Measurements from ENCODE around the gene MRPL37. TPM values are rescaled to one million over a fixed set of nuclear protein-coding genes. Genes with fewer than 3 reads are reported as not detected.

Gene MRPL37
- polyA plus RNA-seq, 5 donors, result 56.6 to 67.0 (median 61.2) TPM

DNA sequence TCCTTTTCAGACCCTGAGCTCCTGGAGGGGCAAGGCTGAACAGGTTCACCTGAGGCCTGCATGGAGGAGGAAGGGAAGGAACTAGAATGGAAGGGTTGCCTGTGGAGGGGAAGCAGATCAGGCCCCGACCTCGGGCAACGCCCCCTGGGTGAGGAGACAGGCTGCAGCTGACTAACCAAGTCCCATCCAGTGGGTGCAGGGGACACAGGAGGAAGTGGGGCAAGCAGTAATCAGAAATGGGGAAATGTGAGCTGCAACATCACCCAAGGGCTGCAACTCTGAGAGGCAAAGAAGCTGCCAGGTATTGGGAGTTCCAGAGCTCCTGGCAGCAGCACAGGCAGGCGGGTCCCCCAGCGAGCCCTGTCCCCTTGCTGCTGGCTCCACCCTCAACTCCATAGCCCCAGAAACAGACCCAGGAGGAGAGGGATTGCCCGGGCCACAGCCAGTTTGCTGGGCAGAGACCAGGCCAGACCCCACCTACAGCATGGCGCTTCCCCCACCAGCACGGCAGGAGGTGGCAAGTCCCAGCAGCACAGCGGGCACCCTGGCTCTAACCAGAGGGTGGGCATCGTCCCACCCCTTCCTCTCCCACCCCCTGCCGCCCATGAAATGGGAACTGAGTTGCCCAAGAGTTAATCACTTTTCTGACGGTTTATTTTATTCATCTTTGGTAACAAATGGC lies 38.5 kb downstream of the MRPL37 start:
- DNase-seq, result no peak

DNA sequence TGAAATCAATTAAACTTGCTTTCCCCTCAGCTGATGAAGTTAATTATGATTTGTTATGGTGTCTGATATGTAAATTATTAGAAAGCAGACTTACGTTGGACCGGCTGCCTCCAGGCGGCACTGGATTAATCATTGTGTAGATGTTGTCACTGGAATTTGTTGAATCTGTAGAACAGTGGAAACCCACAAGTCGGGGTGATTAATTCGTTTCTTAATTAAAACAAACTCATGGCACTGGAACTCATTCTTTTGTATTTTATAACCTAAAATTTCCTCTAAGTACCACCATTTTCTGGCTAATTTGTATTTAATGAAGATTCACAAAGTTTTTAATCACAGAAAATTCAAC lies 39.0 kb downstream of the MRPL37 start:
- DNase-seq, result no peak

DNA sequence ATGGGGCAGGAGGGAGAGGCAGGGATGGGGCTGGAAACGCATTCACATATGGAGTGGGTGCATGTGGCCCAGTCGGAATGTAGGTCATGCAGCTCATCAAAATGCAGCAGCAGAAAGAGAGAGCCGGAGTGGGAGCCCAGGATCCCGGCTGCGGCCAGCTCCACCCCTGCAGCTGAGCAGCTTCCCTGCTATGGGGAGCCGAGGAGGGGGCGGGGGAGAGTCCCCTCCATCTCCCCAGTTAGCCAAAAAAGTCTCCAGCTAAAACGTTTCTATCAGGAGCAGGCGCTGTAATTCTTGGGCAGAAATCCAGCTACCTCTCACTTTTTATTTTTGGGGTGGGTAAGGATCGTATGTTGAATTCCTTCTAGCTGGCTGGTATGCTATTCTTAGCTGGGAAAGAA lies 39.7 kb downstream of the MRPL37 start:
- no peak for DNase-seq

DNA sequence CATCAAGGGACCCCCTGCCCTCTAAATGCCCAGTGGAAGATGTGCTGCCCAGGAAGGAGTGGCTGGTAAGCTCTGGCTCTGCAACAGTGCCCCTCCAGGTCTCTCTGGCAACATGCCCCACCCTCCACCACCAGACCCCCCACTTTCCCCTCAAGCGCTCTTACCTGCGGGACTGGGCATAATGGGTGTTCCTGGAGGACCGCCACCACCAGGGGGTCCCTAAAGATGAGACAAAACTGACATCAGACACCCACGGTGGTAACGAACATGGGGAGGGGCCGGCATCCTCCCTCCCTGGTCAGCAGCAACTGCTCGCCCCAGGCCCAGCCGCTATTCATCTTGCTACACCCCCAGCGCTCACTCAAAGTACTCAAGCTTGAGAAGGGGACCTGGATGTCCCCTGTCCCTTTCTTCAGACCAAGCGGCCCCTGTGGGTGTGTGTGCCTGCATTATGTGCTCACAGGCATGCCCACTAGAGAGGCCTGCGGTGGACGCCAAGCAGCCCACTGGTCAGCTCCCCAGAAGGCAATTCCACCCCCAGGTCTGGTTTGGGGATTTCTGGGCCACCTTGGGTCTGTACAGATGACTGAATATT lies 40.9 kb downstream of the MRPL37 start:
- DNase-seq, result no peak

DNA sequence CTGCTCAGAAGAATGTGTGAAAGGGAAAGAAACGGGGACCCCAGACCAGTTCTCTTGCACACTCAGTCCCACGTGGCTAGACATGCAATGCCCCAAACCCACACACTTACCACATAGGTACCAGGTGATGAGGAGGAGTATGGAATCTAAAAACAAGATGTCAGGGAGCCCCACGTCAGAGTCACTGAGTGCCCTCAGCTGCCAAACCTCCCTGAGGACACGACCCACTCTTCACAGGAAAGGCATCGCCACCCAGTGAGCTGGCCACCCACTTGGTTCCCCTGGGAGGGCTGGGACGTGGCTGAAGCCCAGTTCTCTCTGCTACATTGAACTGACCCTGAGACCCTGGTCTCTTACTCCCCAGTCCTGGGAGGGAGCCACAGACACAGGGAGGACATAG lies 41.4 kb downstream of the MRPL37 start:
- no peak for DNase-seq

DNA sequence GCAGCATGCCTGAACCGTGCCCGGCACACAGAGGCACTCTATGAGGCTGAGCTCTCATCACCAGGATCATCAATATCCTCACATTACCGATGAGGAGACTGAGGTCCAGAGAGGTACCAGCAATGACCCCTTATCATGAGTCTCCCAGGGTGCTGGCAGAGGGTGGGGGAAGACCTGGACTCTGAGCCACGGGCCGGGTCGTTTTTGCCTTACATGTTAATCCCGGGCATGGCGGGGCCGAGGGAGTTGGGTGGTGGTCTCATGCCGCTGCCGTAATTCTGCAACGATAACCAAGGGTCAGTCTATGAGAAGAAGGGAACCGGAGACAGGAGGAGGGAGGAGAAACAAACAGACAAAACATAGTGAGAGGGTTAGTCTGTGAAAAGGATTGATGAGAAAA lies 43.1 kb downstream of the MRPL37 start:
- no peak for DNase-seq

DNA sequence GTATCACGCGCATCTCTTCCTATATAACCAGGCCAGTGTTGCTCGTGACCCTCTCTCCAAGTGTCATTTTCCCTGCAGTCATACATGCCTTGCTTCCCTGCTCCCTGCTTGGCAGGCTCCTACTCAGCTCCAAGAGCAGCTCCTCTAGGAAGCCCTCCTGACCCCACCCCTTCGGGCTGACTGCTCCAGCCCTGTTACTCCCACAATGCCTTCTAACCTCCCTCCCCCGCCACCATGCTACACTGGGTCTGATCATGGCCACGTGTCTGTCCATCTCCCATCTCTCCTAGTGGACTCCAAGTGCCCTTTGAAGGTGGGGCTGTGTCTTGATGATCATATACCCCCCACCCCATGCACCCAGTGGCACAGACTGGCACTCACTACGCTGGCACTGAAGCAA lies 44.7 kb downstream of the MRPL37 start:
- no peak for DNase-seq

DNA sequence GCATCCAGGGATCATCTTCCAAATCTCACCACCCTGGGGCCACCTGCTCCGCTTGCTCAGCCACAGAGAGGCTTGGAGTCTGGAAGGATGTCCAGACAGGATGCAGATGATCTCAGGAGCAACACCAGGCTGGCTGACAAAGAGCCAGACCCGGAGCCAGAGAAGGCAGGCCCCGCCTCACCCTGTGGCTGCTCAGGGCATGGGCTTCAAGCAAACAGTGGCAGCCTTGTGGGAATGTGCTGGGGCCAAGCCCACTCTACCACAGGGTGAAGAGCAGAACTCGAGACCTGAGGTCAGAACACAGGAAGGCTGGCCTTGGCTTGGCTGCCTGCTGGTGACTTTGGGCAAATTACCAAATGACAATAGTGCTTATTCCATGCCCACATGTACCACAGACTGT lies 45.5 kb downstream of the MRPL37 start:
- DNase-seq, result no peak

DNA sequence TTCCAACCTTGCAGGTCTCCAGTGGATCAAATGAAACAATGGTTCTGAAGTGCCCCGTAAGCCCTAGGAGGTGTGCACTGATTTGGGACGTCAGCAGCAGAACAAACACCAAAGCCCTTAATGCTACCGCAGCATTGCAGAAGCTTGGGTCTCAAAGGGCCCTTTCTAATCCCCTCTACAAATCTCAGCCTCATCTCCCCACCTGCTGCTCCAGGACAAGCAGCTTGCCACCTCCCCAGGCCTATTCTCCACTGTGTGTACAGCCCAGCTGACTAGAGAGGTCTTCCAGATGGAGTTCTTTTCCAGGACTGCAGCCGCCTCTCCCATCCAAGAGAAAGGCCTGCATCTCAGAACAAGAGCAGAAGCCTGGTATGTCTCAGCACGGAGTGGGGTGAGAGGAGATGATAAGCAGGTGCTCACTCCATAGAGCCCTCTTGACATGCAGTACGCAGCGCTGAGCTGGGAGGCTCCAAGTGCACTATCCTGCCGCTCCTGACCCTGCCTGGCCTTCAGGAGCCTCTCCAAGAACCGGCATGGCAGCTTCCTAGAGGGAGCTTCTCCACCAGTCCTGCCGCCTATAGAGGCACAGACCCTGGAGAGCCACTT lies 46.3 kb downstream of the MRPL37 start:
- no peak for DNase-seq

DNA sequence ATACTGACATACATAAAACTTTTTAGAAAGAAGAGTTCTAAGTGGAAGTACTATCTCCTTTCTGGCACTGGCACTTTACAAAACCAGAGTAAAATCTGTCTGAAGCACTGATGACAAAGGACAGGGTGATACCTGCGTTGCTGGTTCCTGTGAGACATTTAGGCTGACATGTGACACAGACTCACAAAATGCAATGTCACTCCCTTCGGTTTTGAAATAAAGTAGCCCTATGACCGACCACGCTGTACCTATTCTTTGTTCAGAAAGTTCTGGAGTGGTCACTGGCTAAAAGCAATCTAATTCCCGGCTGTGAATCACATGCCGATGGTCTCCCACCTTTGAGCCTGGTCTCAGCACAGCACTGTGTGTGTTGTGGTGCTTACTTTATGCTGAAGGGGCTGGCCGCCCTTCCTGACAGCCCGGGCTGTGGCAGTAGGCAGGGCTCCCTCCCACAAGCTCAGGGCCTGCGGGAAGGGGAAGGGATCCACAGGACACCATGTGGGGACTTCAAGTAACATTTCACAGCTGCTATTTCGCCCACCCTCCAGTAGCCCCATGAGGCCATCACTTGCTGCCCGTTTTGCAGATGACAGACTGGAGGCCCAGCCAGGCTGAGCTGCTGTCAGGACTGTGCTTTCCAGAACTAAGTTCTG lies 48.0 kb downstream of the MRPL37 start:
- DNase-seq, result no peak

DNA sequence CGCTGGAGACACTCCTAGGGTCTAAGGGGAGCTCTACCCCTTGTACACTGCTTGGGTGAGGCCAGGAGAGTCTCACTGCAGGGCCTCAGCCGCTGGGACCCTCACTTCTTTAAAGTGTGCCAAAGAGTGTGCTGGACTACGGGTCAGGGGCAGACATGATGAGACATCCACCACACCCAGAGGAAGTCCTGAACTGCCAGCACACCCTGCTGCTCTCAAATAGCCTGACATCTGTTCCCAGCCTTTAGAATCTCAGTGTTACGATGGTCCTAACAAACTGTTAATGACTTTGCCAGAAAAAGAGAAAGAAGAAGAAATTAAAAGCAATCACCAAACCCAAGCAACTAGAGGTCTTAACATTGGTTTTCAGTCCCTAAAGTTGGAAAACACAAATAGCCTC lies 49.0 kb downstream of the MRPL37 start:
- DNase-seq, result no peak

DNA sequence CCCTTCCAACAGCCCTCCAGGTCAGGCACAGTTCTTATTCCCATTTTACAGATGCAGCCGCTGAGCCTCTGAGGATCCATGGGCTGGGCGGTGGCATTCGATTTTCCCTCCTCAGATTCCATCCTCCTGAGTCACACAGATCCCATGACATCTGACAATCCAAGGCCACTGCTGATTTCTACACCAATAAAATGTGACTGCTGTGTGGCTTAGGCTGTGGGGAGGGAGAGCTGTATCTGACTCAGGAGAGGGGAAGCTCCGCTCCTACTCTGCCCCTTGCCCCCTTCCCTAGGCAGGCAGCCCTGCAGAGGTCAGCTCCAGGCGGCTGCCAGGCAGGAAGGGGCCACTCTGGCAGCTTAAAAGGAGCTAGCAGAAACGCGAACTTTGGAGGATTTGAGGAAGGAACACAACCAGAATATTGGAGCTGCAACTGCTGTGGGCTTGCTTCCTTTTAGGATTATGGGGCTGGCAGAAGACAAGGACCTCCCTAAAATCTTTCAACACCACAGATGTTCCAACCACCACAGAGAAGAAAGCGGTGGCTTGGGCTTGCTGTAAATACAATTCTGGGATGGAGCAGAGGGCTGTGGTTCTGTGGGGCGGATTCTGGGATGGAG lies 50.0 kb downstream of the MRPL37 start:
- no peak for DNase-seq

DNA sequence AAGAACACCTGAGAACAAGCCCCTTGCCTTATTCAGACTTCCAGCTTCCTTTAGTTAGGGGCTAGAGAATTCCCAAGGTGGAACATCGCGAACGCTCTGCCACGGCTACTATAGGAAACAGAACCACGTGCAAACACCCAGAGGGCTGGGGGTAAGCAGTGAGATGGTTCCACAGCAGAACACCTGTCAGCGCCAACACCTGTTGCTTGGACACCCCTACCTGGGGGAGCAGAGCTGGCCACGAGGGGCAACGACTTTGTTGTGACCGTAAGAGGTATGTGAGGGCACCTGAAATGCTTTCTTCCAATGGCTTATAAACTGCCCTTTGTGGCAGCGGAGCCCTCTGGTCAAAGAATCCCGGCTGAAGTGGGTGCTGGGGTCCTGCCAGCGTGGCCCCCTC lies 50.7 kb downstream of the MRPL37 start:
- DNase-seq, result no peak

DNA sequence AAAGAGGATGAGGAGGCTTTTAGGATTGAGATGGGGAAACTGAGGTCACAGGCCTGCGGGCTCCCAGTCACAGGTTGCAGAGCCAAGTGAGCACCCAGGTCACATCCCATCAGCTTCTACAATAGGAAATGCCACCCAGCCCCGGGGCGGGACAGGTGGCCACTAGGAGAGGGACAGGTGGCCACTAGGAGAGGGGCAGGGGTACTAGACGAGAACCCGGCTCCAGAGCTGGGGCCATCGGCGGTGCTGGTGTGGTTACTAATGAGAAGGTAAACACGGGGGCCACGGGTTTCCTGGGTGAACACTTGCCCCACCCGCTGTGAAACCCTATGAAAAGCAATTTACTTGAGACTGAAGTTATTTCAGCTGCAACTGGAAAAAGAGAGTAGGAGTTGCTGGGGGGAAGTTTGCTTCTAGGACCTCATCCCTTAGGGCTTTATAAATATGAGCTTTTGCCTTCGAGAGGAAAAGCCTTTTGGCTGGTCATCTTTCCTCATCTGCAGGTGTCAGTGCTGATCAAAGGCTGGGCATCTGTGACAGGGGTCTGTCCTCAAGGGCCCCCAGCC lies 52.5 kb downstream of the MRPL37 start:
- DNase-seq, result no peak

DNA sequence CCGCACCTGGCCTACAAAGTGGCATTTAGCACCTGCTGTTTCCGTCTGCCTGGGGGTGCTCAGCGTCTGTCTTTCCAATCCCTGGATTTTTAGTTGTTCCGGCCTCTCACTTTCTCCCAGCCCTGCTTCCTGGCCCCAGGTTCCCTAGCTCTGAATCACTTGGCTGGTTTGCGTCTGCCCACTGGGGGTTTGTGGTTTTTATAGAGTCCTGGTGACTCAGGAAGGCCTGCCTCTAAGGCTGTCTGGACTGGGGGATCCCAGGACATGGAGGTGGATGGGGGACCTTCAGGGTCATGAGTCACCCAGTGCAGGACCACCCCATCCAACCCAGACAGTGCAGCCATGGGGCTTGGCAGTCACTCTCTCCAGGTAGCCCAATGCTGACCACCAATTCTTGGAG lies 53.5 kb downstream of the MRPL37 start:
- no peak for DNase-seq

DNA sequence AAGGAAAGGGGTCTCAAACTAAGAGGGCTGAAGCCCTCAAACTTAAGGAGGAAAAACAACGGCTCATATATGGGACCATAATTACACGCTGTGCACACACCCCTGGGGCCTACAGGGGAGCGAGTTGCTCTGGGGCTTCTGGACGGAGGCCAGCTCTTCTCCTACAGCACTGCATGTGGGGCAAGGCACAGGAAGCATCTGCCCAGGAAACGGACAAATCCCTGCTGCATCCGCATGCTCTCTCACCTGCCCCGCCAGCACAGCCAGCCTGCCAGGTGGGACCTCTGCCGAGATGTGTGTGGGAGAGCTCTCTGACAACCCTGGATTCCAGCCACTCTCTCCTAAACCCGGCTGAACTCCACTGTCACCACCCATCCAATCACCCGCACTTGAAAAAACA lies 54.1 kb downstream of the MRPL37 start:
- no peak for DNase-seq

DNA sequence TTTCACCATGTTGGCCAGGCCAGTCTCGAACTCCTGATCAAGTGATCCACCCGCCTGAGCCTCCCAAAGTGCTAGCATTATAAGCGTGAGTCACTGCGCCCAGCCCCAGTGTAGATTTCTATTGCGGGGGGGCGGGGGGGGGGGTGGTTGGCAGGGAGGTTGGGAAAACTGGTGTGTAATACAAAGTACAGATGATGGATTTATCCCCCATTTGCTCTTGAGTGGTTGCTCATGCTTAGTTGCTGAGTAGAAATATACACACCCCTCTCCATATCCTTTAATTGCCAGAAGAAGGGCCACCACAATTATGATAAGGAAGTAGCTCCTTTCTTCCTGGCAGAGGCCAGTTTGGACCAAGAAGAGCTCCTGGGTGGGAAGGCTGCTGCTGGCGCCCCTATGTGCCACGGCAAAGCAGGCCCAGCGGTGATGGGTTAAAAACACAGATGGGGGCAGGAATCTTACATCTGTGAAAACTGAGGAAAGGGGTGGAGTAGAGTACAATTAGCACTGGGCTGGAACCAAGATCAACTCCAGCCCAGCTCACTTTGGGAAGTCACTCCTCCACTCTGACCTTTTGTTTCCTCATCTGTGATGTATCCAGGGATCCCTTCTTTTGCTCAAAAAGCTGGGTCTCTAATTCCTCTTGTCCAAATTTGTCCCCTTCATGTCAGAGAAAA lies 55.2 kb downstream of the MRPL37 start:
- no peak for DNase-seq

DNA sequence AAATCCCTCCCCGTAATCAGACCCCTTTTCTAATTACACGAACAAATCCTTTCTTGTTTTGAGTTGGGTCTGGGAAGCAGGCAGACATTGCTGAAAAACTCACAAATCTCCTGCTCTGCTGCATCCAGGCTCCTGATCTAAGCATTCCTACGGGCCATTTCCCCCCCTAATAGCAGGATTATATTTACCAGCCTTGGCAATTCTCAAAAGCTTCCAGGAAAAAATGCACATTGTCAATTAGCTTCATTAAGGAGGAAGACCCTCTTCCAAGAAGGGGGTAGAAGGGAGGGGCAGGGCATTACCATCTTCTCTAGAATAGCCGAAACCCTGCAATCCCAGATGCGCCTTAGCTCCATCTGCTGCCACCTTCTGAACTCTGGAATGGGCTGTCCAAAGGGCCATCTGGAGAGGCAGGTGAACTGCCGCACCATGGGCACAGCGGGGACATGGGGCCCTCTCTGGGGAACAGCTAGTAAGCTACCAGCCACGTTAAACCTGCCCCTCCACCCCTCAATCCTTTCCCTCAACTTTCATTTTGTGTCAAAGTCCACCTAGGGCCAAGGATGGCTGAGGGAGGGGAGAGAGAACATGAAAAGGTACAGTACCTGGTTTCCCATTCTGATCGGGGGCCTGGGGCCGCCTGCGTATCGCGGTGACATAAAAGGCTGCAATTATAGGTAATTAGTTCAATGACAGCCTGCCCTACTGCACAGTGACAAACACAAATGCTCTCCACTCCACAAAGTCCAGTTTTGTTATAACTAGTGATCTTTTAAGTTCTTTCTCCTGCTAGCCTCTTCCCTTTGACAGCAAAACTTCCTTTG lies 56.8 kb downstream of the MRPL37 start:
- no peak for DNase-seq

DNA sequence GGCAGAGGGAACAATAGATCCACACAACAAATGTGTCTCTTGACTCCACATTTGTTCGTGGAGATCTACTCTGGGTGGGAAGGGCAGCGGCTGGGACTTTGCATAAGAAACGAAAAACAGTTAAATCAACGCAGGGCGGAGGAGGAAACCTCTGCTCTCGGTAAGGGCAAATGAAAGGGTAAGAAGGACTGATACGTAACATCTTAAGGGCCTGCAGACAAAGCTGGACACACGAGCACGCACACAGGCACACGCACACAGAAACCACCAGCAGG lies 57.3 kb downstream of the MRPL37 start:
- no peak for DNase-seq

DNA sequence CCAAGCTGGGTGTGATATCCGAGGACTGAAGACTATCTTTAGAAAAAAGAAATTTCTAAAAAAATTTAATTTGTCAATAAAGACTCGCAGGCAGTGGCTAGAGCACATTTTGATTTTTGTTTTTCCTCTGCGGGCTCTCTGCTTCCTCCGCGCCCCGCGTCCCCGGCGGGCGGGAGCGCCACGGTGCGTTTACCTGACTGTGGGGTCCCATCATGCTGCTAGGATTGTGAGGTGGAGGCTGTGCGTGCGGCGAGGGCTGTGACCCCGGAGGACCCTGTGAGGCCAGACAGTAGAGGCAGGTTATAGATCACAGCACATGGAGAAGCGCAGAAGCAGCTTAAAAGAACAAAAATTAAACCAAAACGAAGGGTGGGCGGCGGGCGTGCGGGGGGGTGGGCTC lies 57.9 kb downstream of the MRPL37 start:
- DNase-seq, result no peak

DNA sequence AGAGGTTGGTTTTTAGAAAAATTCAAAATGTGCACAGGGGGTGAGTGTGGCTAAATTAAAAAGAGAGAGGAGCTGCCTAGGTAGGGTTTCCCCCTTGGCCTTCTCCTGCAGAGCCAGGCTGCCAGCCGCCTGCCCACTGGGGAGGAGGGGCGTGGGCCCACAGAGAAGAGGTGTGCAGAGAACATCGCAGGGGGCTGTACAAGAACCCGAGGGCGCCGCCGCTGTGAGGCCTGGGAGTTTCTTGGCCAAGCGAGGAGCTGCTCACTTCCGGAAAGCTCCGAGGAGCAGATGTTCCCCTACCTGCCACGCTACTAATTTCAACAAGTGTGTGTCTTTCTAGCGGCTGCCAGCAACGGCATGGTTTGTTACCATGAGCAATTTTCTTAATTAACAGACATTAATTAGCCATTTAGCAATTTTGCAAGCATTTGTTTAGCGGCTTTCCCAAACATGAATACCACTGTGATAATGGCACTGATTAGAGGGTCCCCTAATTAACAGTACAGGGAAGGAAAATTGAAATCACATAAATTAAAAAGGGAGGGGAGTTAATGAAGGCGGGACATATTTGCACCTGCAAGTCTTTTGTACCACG lies 59.7 kb downstream of the MRPL37 start:
- no peak for DNase-seq
